Stimulated activated CD8-positive, alpha-beta memory T cell treated with anti-CD3 and anti-CD28 coated beads, Interleukin-2, amount 100 ng/mL, for 48 hours (primary cell): ENCODE measurements around the gene PITPNM1.
"Not testable (repeated sequence)": the region's sequence is repeated elsewhere in the genome, so short reads cannot be mapped to it uniquely, and the experiment has no call there.

Source experiments
- DNase-seq, 2 donors: peaks; one replicate each; pipeline ENCODE4 v3.0.0-alpha.2; 2020; ENCODE audit warnings: low read depth in 2 of 2

Gene PITPNM1

GRCh38 chr11:67523556-67524479, 18.7 kb upstream of the PITPNM1 start:
- DNase-seq, result no peak

GRCh38 chr11:67522844-67523555, 17.8 kb upstream of the PITPNM1 start, which contains the start of gene CABP2:
Gene CABP2 (minus strand): TSS chr11:67523446. CDS start chr11:67523326, 120 bp downstream.
- no peak for DNase-seq

GRCh38 chr11:67522338-67522737, 17.2 kb upstream of the PITPNM1 start:
- DNase-seq, result no peak

GRCh38 chr11:67521924-67522323, 16.8 kb upstream of the PITPNM1 start:
- DNase-seq, result no peak

- no peak for DNase-seq
Observed at GRCh38 chr11:67520856-67521824, 16.0 kb upstream of the PITPNM1 start.

- DNase-seq, result no peak
Observed at GRCh38 chr11:67519726-67520125, 14.6 kb upstream of the PITPNM1 start.

- no peak for DNase-seq
Observed at GRCh38 chr11:67517784-67518552, 12.8 kb upstream of the PITPNM1 start.

- DNase-seq, result no peak
Observed at GRCh38 chr11:67516806-67517205, 11.6 kb upstream of the PITPNM1 start.

GRCh38 chr11:67514116-67514515, 9.0 kb upstream of the PITPNM1 start:
- no peak for DNase-seq

- not testable (repeated sequence) for DNase-seq
Observed at GRCh38 chr11:67511558-67511957, 6.4 kb upstream of the PITPNM1 start.

GRCh38 chr11:67510023-67510345, 4.8 kb upstream of the PITPNM1 start:
- no peak for DNase-seq

GRCh38 chr11:67508486-67509121, 3.4 kb upstream of the PITPNM1 start:
- peak; percentile 99 to 100 for DNase-seq

GRCh38 chr11:67507864-67508485, 2.8 kb upstream of the PITPNM1 start, which contains the start of gene CDK2AP2:
Gene CDK2AP2 (minus strand): TSS chr11:67508162. CDS start chr11:67508082, 80 bp downstream.
- peak; percentile 98 for DNase-seq

- DNase-seq, result no peak
Observed at GRCh38 chr11:67507242-67507863, 2.2 kb upstream of the PITPNM1 start.

GRCh38 chr11:67506426-67507051, 1.4 kb upstream of the PITPNM1 start:
- DNase-seq, result no peak

- peak; percentile 89 to 91 for DNase-seq
Observed at GRCh38 chr11:67505605-67506396, 638 bp upstream of the PITPNM1 start.

GRCh38 chr11:67504005-67504949, 886 bp downstream of the PITPNM1 start:
- DNase-seq, result peak in 1 of 2 donors; percentile 48
